IMR-90 (cell line): Measurements from ENCODE around the gene NEURL4. TPM values are rescaled to one million over a fixed set of nuclear protein-coding genes. Genes with fewer than 3 reads are reported as not detected.

ENCODE experiments used
- ATAC-seq: fragments of 200-7000 bp; cut with Tn5 transposase; 2 replicates; pipeline ENCODE4 v1.9.1; 2020; ENCODE audit warnings: low read depth, mild to moderate bottlenecking, moderate library complexity
- BruUV-seq: library from RNA; stranded (reverse); fragments of 400-500 nt; replicated peaks from 2 replicates; lab custom pipeline; 2021; lab: Mats Ljungman, UMichigan
- CTCF ChIA-PET: fragments of 300-600 bp; formaldehyde crosslinking; extraction: SDS; loops from one replicate; lab custom pipeline; 2021; ENCODE audit warnings: antibody characterized with exemption; lab: Yijun Ruan, JAX
- POLR2A ChIA-PET: fragments of 300-600 bp; sonication (Branson Sonifier 250); formaldehyde crosslinking; loops from one replicate; lab custom pipeline; 2022; ENCODE audit warnings: antibody characterized with exemption; ENCODE audit not compliant: unreplicated experiment; lab: Charles Lee
- DNase-seq: peaks from one replicate; pipeline ENCODE4 v3.0.0; 2013
- H2AFZ ChIP-seq: replicated peaks from 2 replicates; pipeline ENCODE3; 2013; ENCODE audit warnings: low read length, mild to moderate bottlenecking; ENCODE audit not compliant: poor library complexity
- H2AK5ac ChIP-seq: 2 replicates; pipeline ENCODE4 v1.6.1; 2013; ENCODE audit warnings: low read depth, low read length, inconsistent platforms
- H2AK9ac ChIP-seq: replicated peaks from 2 replicates; pipeline ENCODE3; 2013; ENCODE audit warnings: mild to moderate bottlenecking, low read depth, low read length, moderate library complexity; ENCODE audit not compliant: poor library complexity
- H2BK120ac ChIP-seq: 2 replicates; pipeline ENCODE4 v1.6.1; 2013; ENCODE audit warnings: low read depth, low read length, inconsistent platforms
- H2BK15ac ChIP-seq: 3 replicates; pipeline ENCODE4 v1.6.1; 2013; ENCODE audit warnings: low read depth, low read length, inconsistent platforms
- H2BK20ac ChIP-seq: 2 replicates; pipeline ENCODE4 v1.6.1; 2013; ENCODE audit warnings: low read depth, mild to moderate bottlenecking, inconsistent platforms, low read length, moderate library complexity
- H2BK5ac ChIP-seq: 2 replicates; pipeline ENCODE4 v1.6.1; 2013; ENCODE audit warnings: mild to moderate bottlenecking, low read depth, low read length, inconsistent platforms; ENCODE audit not compliant: poor library complexity, severe bottlenecking
- H3K14ac ChIP-seq: replicated peaks from 2 replicates; pipeline ENCODE4 v1.6.1; 2013; ENCODE audit warnings: low read depth, low read length, inconsistent platforms
- H3K18ac ChIP-seq: 2 replicates; pipeline ENCODE4 v1.6.1; 2013; ENCODE audit warnings: low read depth, low read length, control low read depth
- H3K23ac ChIP-seq: 2 replicates; pipeline ENCODE4 v1.6.1; 2013; ENCODE audit warnings: low read depth, low read length, inconsistent platforms
- H3K27ac ChIP-seq: 2 replicates; pipeline ENCODE4 v1.5.1; 2013; ENCODE audit warnings: mild to moderate bottlenecking, control low read depth, low read length; ENCODE audit not compliant: insufficient read depth
- H3K27me3 ChIP-seq: 2 replicates; pipeline ENCODE4 v1.6.1; 2013; ENCODE audit warnings: low read length; ENCODE audit not compliant: control insufficient read depth, insufficient read depth
- H3K36me3 ChIP-seq: 2 replicates; pipeline ENCODE4 v1.6.1; 2013; ENCODE audit warnings: low read length, mixed read lengths; ENCODE audit not compliant: control insufficient read depth, insufficient read depth
- H3K4ac ChIP-seq: 2 replicates; pipeline ENCODE4 v1.6.1; 2013; ENCODE audit warnings: low read depth, low read length, inconsistent platforms
- H3K4me1 ChIP-seq: 2 replicates; pipeline ENCODE4 v1.6.1; 2013; ENCODE audit warnings: low read length, mixed read lengths; ENCODE audit not compliant: control insufficient read depth, insufficient read depth
- H3K4me2 ChIP-seq: 2 replicates; pipeline ENCODE4 v1.6.1; 2013; ENCODE audit warnings: low read depth, mild to moderate bottlenecking, control low read depth, low read length, moderate library complexity
- H3K4me3 ChIP-seq: 2 replicates; pipeline ENCODE4 v1.5.1; 2013; ENCODE audit warnings: low read depth, mild to moderate bottlenecking, control low read depth, low read length, moderate library complexity; ENCODE audit not compliant: insufficient read depth
- H3K56ac ChIP-seq: 2 replicates; pipeline ENCODE4 v1.6.1; 2013; ENCODE audit warnings: low read length, inconsistent platforms; ENCODE audit not compliant: insufficient read depth; ENCODE audit errors: extremely low read depth
- H3K79me1 ChIP-seq, 2 experiments: 2 replicates each; pipeline ENCODE4 v1.6.1; 2013; ENCODE audit warnings: low read length in 2 of 2, inconsistent platforms in 1 of 2, low read depth in 1 of 2
- H3K9ac ChIP-seq: 2 replicates; pipeline ENCODE4 v1.6.1; 2013; ENCODE audit warnings: low read depth, low read length, control low read depth
- H3K9me1 ChIP-seq: 2 replicates; pipeline ENCODE4 v1.6.1; 2013; ENCODE audit warnings: low read length, inconsistent platforms; ENCODE audit not compliant: insufficient read depth
- H3K9me3 ChIP-seq: 2 replicates; pipeline ENCODE4 v1.6.1; 2013; ENCODE audit warnings: low read length; ENCODE audit not compliant: control insufficient read depth, insufficient read depth
- H4K20me1 ChIP-seq: 2 replicates; pipeline ENCODE4 v1.6.1; 2013; ENCODE audit warnings: low read length, inconsistent platforms; ENCODE audit not compliant: insufficient read depth
- H4K5ac ChIP-seq: 2 replicates; pipeline ENCODE4 v1.6.1; 2013; ENCODE audit warnings: mild to moderate bottlenecking, low read depth, low read length, control low read depth
- H4K8ac ChIP-seq, 2 experiments: 2 replicates each; pipeline ENCODE4 v1.6.1; 2013; ENCODE audit warnings: low read depth in 2 of 2, low read length in 2 of 2, control low read depth in 1 of 2, inconsistent platforms in 1 of 2
- H4K91ac ChIP-seq: 2 replicates; pipeline ENCODE4 v1.6.1; 2013; ENCODE audit warnings: low read depth, low read length, inconsistent platforms; ENCODE audit not compliant: insufficient read depth
- MAZ ChIP-seq: IDR thresholded peaks from 2 replicates; pipeline ENCODE4 v1.6.1; 2012; ENCODE audit warnings: low read depth, mild to moderate bottlenecking, low read length, improper control_type of control experiment, moderate library complexity, borderline replicate concordance
- POLR2A ChIP-seq: IDR thresholded peaks from 2 replicates; pipeline ENCODE4 v1.6.1; 2012; ENCODE audit warnings: mild to moderate bottlenecking, low read depth, low read length
- RCOR1 ChIP-seq: IDR thresholded peaks from 2 replicates; pipeline ENCODE4 v1.6.1; 2012; ENCODE audit warnings: mild to moderate bottlenecking, low read length, improper control_type of control experiment; ENCODE audit not compliant: insufficient replicate concordance
- WGBS, 2 experiments: methylation state at CpG; one replicate each; pipeline versions ENCODE4 v1.1.5 to v1.1.7; 2013; ENCODE audit warnings: missing lambda C conversion rate in 2 of 2; ENCODE audit not compliant: insufficient read length in 1 of 2; ENCODE audit errors: extremely low coverage in 2 of 2; 5-methylcytosine and 5-hydroxymethylcytosine counted together
- dilution Hi-C: fragments of 300-500 bp; cut with HindIII; formaldehyde crosslinking; loops from one replicate; pipeline ENCODE4 v1.14.3; 2018; ENCODE audit warnings: low sequenced_read_pairs; ENCODE audit not compliant: unreplicated experiment
- in situ Hi-C: fragments of 300-500 bp; cut with MboI; formaldehyde crosslinking; loops from 3 replicates; pipeline ENCODE4 v1.14.3; 2019; ENCODE audit warnings: low sequenced_read_pairs, inconsistent platforms, mixed read lengths
- intact Hi-C: fragments of 100-400 bp; cut with micrococcal nuclease; formaldehyde crosslinking; loops from 2 replicates; pipeline ENCODE4 v1.10.0; 2022
- polyA plus RNA-seq, 3 experiments: library from polyadenylated mRNA; depleted of rRNA; stranded (reverse); fragments of >200 nt; gene quantifications; 2 replicates each; pipeline ENCODE4 v1.2.3, GENCODE V29; 2012; ENCODE audit warnings: low replicate concordance in 1 of 3
- total RNA-seq: library from RNA; depleted of rRNA; stranded (reverse); fragments of >200 nt; gene quantifications from 2 replicates; pipeline ENCODE4 v1.2.3, GENCODE V29; 2012

Gene NEURL4
- total and polyA plus RNA-seq, 2 of the 4 experiments (the other 2 are of a cell fraction): 8.4 to 23.3 TPM

DNA sequence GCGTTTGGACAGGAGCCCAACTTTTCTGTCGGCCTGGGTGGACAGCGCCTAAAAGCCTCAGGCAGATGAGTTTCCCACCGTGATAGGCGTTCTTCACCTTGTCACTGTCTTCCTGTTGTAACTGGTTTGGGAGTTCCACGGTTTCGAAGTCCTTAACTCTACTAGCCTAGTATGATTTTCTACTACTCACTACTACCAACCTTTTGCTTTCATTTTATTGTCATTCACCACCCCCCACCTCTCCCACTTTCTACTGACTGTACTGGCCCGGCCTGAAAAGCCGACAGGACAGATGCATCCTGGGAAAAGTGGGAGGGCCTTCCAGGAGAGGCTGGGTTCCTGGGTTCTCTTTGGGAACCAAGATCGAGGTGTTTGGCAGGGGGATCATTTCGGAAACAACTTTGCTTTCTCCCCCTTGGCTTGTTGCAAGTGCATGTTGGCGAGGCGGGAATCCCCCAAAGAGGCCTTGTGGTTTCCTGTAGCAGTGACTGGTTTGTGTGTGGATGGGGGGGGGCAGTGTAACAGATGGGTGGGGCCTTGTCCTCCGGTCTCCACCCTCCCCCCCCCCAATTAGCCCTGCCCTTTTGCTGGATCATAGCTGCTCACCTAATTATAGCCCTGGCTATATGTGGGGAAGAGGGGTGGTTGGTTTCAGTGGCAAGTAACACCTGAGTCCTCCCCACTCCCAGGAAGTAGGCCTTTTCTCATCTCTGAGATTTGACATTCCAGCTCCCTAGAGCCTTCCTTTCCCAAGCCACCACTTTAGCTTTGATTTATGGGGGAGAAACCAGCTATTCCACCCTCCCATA is 20.3 kb downstream of the NEURL4 start:
- Histone ChIP-seq H2BK15ac (no peak overlapping the region), H3K23ac (peak overlapping the region; percentile 78; the same call in 1 of the 2 replicates), H3K27me3 (no peaks in the 10 kb centered on the region), H2AFZ (peak overlapping the region; percentile 41), H2BK20ac (no peak overlapping the region), H3K4me3 (peak overlapping the region; percentile 68), H3K14ac (peak overlapping the region; percentile 50), H3K9me3 (no peaks in the 10 kb centered on the region), H3K4me1 (peaks cover 2% of the 10 kb centered on the region; the same call in 1 of the 2 replicates), H2BK120ac (0 out of 2 replicates have a peak overlapping the region, but pooled peaks have one; percentile 1), H4K20me1 (peaks cover 54% of the 10 kb centered on the region), H4K8ac (peak overlapping the region in 1 of 2 experiments; percentile 69; a peak in 1 of 4 replicates), H4K91ac (peak overlapping the region; percentile 26), H2AK9ac (peak overlapping the region; percentile 99), H3K18ac (no peak overlapping the region; the same call in 1 of the 2 replicates), H2AK5ac (peak overlapping the region; percentile 87; the same call in 1 of the 2 replicates), H3K9ac (peak overlapping the region; percentile 77), H3K79me1 (peaks cover 22 to 50% of the 10 kb centered on the region in 2 experiments; a peak in 3 of 4 replicates), H2BK5ac (peak overlapping the region; percentile 87), H4K5ac (no peak overlapping the region), H3K56ac (peak overlapping the region; percentile 76), H3K36me3 (peaks cover 31% of the 10 kb centered on the region), H3K9me1 (peaks cover 13% of the 10 kb centered on the region), H3K4me2 (peak overlapping the region; percentile 98), H3K4ac (peak overlapping the region; percentile 78), H3K27ac (peak overlapping the region; percentile 74)
- 0% methylated on average over 2 of the region's 14 CpGs; no CpG with 5 or more reads in 1 of the 2 experiments for WGBS, 2 experiments
- in situ Hi-C loops (loop anchor here (10.0 kb wide), 1 partner anchor 264 kb away; the partner anchor contains the start of gene SLC16A11), intact Hi-C loops (no loop called here), dilution Hi-C loops (no loop called here)
- BruUV-seq: no TSS peak
- ATAC-seq (peak; percentile 30), DNase-seq (peak; percentile 77)
- TF ChIP-seq MAZ (0 out of 2 replicates have a peak, but pooled peaks have one; percentile 18), POLR2A (peak; percentile 87), RCOR1 (no peak)
- CTCF ChIA-PET: interaction anchor here (0.9 kb wide), 1 partner anchor 11 kb away, joined by 3 read pairs; no protein-coding TSS in a partner anchor
- POLR2A ChIA-PET: no interaction called here
